Measurements from ENCODE around the gene SMIM23. TPM values are rescaled to one million over a fixed set of nuclear protein-coding genes. Genes with fewer than 3 reads are reported as not detected.

Gene SMIM23
- total RNA-seq, 2 experiments from 2014 or later, result not detected

GRCh38 chr5:171808951-171809350 is 23.3 kb downstream of the SMIM23 start:
- CTCF ChIA-PET, result no interaction called here

DNA sequence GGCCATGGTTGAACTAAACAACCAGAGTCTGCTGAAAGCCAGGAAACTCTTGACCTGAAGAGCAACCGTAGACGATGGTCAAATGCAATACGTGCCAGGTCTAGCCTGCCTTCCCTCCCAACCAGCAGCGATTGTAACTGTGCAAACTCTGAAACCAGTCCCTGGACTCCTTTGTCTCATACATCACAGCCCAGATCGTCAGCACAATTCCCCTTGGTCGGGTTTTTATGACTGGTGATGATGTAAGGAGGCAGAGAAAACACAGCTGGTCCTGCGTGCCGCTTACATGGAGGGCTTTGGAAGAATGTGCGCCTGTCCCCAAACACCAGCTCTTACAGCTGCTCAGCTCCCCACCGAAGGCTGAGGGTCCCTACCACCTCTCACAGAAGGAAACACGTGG is 24.6 kb downstream of the SMIM23 start:
- CTCF ChIA-PET, result no interaction called here
- POLR2A ChIA-PET, result no interaction called here

More at GRCh38 chr5:171808951-171809350, 23.3 kb downstream of the SMIM23 start:
- POLR2A ChIA-PET, result no interaction called here

- CTCF ChIA-PET, result no interaction called here
- POLR2A ChIA-PET, result no interaction called here
Measured at GRCh38 chr5:171813270-171813669, 27.7 kb downstream of the SMIM23 start.

- ChIA-PET POLR2A (no interaction called here), CTCF (no interaction called here)
Measured at GRCh38 chr5:171813813-171814490, 28.3 kb downstream of the SMIM23 start.

- ChIA-PET CTCF (no interaction called here), POLR2A (no interaction called here)
Measured at GRCh38 chr5:171816666-171817065, 31.0 kb downstream of the SMIM23 start.

GRCh38 chr5:171820561-171820960 is 34.9 kb downstream of the SMIM23 start:
- CTCF ChIA-PET, result interaction anchor here (1.5 kb wide), 1 partner anchor 20 kb away, joined by 3 read pairs; no protein-coding TSS in a partner anchor
- POLR2A ChIA-PET, result no interaction called here

- CTCF ChIA-PET, result interaction anchor here (1.5 kb wide), 1 partner anchor 20 kb away, joined by 3 read pairs; no protein-coding TSS in a partner anchor
- POLR2A ChIA-PET, result no interaction called here
Measured at GRCh38 chr5:171821286-171821685, 35.7 kb downstream of the SMIM23 start.

DNA sequence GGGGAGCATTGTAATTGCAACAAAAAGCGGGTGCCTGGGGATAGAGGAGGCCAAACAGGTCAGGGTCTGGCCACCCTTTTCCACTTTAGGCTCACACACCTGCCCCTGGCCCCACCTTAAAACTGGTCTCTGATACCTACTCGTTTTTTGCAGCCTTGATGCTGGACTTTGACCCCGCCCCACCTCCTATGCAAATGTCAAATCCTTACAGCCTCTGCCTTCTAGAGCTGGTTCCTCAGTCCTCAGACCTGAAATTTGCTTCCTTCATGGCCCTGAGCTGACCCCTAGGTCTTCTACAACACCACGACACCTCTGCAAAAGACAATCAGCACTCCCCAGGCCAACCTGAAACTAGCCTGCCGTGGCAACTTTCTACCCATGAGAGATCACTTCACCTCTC is 37.7 kb downstream of the SMIM23 start:
- CTCF ChIA-PET, result no interaction called here

GRCh38 chr5:171825051-171825450 is 39.4 kb downstream of the SMIM23 start:
- ChIA-PET CTCF (no interaction called here), POLR2A (no interaction called here)

More for the DNA sequence above, 37.7 kb downstream of the SMIM23 start:
- POLR2A ChIA-PET, result no interaction called here

GRCh38 chr5:171826132-171826531 is 40.5 kb downstream of the SMIM23 start:
- ChIA-PET POLR2A (no interaction called here), CTCF (no interaction called here)

- ChIA-PET POLR2A (no interaction called here), CTCF (no interaction called here)
Measured at GRCh38 chr5:171827162-171827561, 41.5 kb downstream of the SMIM23 start.

DNA sequence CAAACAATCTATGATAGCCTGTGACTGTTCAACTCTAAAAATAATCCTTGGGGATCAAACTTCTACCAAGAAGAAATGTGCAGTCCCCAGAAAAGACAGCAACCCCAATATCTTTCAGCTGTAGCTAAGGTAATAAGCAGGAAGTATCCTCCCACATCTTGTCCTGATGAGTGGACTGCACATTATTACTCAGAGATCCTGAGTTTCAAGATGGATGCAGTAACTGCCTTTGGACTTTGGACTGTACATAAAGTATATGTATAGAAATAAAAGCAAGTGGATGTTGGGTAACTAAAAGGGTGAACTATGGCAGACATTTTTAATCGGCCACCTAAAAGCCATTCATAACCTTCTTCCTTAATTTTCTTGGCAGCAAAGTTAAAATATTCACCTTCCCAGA is 45.1 kb downstream of the SMIM23 start:
- ChIA-PET POLR2A (no interaction called here), CTCF (no interaction called here)

- ChIA-PET CTCF (no interaction called here), POLR2A (no interaction called here)
Measured at GRCh38 chr5:171832775-171833174, 47.2 kb downstream of the SMIM23 start.

DNA sequence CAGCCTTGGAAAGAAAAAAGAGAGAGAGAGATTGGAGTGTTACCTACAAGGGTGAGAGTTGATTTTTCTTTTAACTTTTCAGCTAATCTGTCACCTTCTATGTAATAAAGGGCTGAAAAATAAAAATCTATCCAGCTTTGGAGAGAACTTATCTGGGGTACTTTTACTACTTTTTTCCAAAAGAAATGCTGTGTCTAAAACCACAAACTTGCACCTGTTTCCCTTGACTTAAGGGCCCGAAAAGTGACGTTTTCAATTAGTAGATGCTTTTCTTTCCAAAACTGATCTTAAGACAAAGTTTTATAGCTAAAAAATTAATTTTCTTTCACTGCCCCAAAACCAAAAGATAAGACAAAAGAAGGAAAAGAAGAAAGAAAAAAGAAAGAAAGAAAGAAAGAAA is 48.8 kb downstream of the SMIM23 start:
- ChIA-PET CTCF (interaction anchor here (0.9 kb wide), 1 partner anchor 12 kb away, joined by 3 read pairs; no protein-coding TSS in a partner anchor), POLR2A (no interaction called here)

GRCh38 chr5:171835066-171835465 is 49.4 kb downstream of the SMIM23 start:
- ChIA-PET POLR2A (no interaction called here), CTCF (no interaction called here)

- ChIA-PET CTCF (no interaction called here), POLR2A (no interaction called here)
Measured at GRCh38 chr5:171837522-171837921, 51.9 kb downstream of the SMIM23 start.

- ChIA-PET CTCF (no interaction called here), POLR2A (no interaction called here)
Measured at GRCh38 chr5:171838066-171838465, 52.4 kb downstream of the SMIM23 start.

- ChIA-PET POLR2A (no interaction called here), CTCF (interaction anchor here (0.6 kb wide), 1 partner anchor 9 kb away, joined by 3 read pairs; no protein-coding TSS in a partner anchor)
Measured at GRCh38 chr5:171839112-171839511, 53.5 kb downstream of the SMIM23 start.

DNA sequence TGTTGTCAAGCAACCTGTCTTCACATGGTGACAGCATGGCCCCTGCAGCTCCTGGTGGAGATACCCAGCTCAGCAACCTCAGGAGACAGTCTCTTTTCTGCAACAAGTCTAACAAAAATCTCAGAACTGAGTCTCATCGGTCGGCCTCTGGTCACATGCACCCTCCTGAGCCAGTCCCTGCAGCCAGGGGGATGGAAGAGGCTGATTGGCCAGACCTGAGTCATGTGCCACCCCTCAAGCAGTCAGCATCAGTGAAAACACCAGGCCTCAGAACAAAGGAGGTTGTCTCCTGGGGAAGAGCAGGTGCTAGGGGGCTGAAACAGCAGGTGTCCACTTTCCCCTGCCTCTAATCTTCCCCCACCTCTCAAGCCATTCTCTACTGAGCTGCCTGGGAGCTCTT is 54.4 kb downstream of the SMIM23 start:
- POLR2A ChIA-PET, result no interaction called here
- CTCF ChIA-PET, result no interaction called here

All from activated CD8-positive, alpha-beta memory T cell treated with anti-CD3 and anti-CD28 coated beads for 36 hours (primary cell).